GM23338 (cell line): ENCODE results near the gene TLDC2.
"Not testable (repeated sequence)": the region's sequence is repeated elsewhere in the genome, so short reads cannot be mapped to it uniquely, and the experiment has no call there.

Source experiments
- CREB1 ChIP-seq: fragments of 250-450 bp; sonication (Bioruptor Pico); IDR thresholded peaks from 2 replicates; pipeline ENCODE4 v1.5.0; 2020; ENCODE audit warnings: low read depth, mild to moderate bottlenecking, moderate library complexity
- EZH2 ChIP-seq: fragments of 200-600 bp; sonication (generic); IDR thresholded peaks from one replicate; pipeline ENCODE4 v1.8.0; 2017; ENCODE audit warnings: antibody characterized with exemption, mild to moderate bottlenecking, low read depth; ENCODE audit not compliant: unreplicated experiment
- EZH2phosphoT487 ChIP-seq: fragments of 200-600 bp; sonication (generic); IDR thresholded peaks from one replicate; pipeline ENCODE4 v1.8.1; 2018; ENCODE audit warnings: antibody characterized with exemption; ENCODE audit not compliant: unreplicated experiment
- POLR2AphosphoS5 ChIP-seq: IDR thresholded peaks from 2 replicates; pipeline ENCODE4 v1.6.1; 2016; ENCODE audit warnings: antibody characterized with exemption, low read depth
- STAT1 ChIP-seq: IDR thresholded peaks from one replicate; pipeline ENCODE4 v1.6.1; 2016; ENCODE audit warnings: antibody characterized with exemption; ENCODE audit not compliant: unreplicated experiment
- ZNF331 ChIP-seq: fragments of 250-450 bp; sonication (Bioruptor Pico); IDR thresholded peaks from 2 replicates; pipeline ENCODE4 v1.5.0; 2020; ENCODE audit warnings: low read depth, mild to moderate bottlenecking, moderate library complexity
- TF ChIP-seq, protein P1 (sequence below), 2 experiments: fragments of 200-600 bp in 1 of 2; sonication (generic) in 1 of 2; conservative IDR thresholded peaks; 2 replicates each; pipeline versions ENCODE4 v1.5.1 to v1.6.1; 2016 to 2017; ENCODE audit warnings: antibody characterized with exemption in 2 of 2, low read depth in 2 of 2, mild to moderate bottlenecking in 2 of 2, moderate library complexity in 1 of 2

GRCh38 chr20:36936761-36937401, 60.9 kb downstream of the TLDC2 start:
- TF ChIP-seq, protein P1, sequence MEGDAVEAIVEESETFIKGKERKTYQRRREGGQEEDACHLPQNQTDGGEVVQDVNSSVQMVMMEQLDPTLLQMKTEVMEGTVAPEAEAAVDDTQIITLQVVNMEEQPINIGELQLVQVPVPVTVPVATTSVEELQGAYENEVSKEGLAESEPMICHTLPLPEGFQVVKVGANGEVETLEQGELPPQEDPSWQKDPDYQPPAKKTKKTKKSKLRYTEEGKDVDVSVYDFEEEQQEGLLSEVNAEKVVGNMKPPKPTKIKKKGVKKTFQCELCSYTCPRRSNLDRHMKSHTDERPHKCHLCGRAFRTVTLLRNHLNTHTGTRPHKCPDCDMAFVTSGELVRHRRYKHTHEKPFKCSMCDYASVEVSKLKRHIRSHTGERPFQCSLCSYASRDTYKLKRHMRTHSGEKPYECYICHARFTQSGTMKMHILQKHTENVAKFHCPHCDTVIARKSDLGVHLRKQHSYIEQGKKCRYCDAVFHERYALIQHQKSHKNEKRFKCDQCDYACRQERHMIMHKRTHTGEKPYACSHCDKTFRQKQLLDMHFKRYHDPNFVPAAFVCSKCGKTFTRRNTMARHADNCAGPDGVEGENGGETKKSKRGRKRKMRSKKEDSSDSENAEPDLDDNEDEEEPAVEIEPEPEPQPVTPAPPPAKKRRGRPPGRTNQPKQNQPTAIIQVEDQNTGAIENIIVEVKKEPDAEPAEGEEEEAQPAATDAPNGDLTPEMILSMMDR (conservative IDR thresholded peaks at IDR 0.05; ENCODE audit: low read depth in 2 of 2), result not testable (repeated sequence)
- not testable (repeated sequence) for TF ChIP-seq EZH2phosphoT487; EZH2; POLR2AphosphoS5; STAT1; ZNF331 (CRISPR knock-in tag); CREB1 (CRISPR knock-in tag)
